GM12891 (cell line): ENCODE data around the gene MAP1B.
A peak's percentile ranks its signal among the peaks of the same experiment; 100 is the strongest.

Source experiments
- DNase-seq: peaks from one replicate; pipeline ENCODE4 v3.0.0; 2011; ENCODE audit warnings: low spot score; ENCODE audit not compliant: insufficient read length
- FAIRE-seq: peaks from 2 replicates; lab custom pipeline; 2011; peaks lifted over from hg19 to GRCh38; lab: Jason Lieb, UNC
- PAX5 ChIP-seq: IDR thresholded peaks from 2 replicates; pipeline ENCODE4 v1.6.1; 2011; ENCODE audit warnings: low read length, moderate library complexity, mild to moderate bottlenecking; ENCODE audit not compliant: insufficient read depth, severe bottlenecking
- POLR2A ChIP-seq: IDR thresholded peaks from 2 replicates; pipeline ENCODE4 v1.6.1; 2011; ENCODE audit warnings: low read depth, low read length, control low read depth
- POLR2AphosphoS5 ChIP-seq: IDR thresholded peaks from 2 replicates; pipeline ENCODE4 v1.6.1; 2011; ENCODE audit warnings: low read depth, low read length, control low read depth
- POU2F2 ChIP-seq: IDR thresholded peaks from 2 replicates; pipeline ENCODE4 v1.6.1; 2011; ENCODE audit warnings: low read depth, mild to moderate bottlenecking, control low read depth, low read length, moderate library complexity
- SPI1 ChIP-seq: IDR thresholded peaks from 2 replicates; pipeline ENCODE4 v1.6.1; 2011; ENCODE audit warnings: low read depth, low read length, control low read depth
- TAF1 ChIP-seq: IDR thresholded peaks from 2 replicates; pipeline ENCODE4 v1.6.1; 2011; ENCODE audit warnings: low read depth, low read length, control low read depth

The MAP1B gene

DNA sequence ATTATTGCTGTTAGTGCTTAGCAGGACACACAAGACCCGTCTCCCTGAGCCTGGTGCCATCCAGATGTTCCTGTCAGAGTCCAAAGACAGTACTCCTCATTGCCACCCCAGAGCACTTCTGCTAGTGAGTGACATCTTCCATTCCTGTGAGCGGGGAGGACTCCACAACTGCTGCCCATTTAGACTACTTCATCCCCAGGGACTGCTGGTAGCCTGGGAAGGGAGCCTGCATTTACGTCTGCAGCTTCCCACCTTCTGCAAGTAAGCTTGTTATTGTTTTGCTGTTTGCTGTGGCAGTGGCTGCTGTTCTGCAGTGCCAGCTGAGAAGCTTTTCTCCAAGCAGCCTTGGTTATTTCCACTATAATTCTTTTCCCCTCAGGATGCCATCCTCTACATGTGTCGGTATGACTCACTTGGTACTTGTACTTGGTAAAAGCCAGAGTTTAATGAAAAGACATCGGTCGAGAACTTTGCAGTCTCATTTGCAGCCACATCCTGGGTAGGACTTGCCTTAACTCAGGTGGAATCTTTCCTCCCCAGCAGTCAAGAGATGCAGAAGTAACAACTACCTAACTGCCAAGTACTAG, 10.6 kb upstream of the MAP1B start:
- no peak for FAIRE-seq
- TF ChIP-seq POU2F2, result no peak
- TF ChIP-seq PAX5, result no peak
- no peak for TF ChIP-seq POLR2A
- no peak for TF ChIP-seq SPI1
- no peak for TF ChIP-seq POLR2AphosphoS5
- TF ChIP-seq TAF1, result no peak

DNA sequence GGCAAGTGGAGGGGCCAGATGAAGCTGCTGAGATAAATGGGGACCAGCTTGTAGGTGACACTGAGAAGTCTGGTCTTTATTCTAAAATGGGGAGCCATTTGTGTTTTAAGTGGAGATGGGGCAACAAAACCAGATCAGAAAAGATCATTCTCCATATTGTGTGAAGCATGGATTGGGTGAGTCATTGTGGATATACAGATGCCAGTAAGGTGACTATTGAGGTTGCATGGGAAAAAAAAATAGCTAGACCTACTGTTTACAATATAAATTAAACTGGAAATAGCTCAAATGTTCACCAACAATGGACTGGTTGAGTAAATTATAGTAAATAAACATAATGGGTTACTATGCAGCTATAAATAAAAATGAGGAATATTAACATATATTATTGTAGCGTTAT, 5.4 kb upstream of the MAP1B start:
- FAIRE-seq (no peak), DNase-seq (no peak)
- TF ChIP-seq TAF1 (no peak), POLR2AphosphoS5 (no peak), POLR2A (no peak)

More for the DNA sequence above, 10.6 kb upstream of the MAP1B start:
- DNase-seq, result no peak

DNA sequence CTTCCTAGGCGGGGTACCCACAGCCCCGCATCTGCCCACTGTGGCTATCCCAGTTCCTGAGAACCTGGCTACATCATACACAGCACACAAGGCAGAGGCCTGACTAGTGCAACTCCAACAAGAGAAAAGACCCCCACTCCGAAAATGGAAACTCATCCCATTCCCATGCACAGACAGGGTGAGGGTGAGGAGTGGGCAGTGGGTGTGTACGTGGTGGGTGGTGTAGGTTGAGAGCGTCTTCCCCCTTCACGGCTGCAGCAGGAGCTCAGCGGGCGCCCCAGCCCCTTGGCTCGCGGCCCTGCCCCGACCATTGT, 501 bp upstream of the MAP1B start:
- no peak for DNase-seq
- no peak for FAIRE-seq

DNA sequence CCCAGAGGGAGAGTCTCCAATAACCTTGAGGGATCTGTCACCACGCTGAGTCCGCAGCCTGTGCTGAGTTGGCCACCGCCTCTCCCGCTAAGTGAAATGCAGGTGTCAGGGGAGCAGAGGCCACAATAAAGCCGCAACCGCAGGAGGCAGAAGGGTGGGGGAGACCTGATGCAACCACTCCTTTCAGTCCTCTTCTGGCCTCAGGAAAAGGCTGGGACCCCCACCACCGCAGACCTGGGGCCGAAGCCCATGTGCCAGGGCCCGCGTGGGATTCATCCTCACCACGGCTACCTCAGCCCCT, 576 bp downstream of the MAP1B start:
- no peak for TF ChIP-seq POU2F2
- TF ChIP-seq POLR2A, result no peak
- TF ChIP-seq SPI1, result no peak
- TF ChIP-seq POLR2AphosphoS5, result no peak
- no peak for TF ChIP-seq TAF1
- TF ChIP-seq PAX5, result no peak
- FAIRE-seq (peak; percentile 78), DNase-seq (peak; percentile 39)

More for the DNA sequence above, 501 bp upstream of the MAP1B start:
- no peak for TF ChIP-seq TAF1

DNA sequence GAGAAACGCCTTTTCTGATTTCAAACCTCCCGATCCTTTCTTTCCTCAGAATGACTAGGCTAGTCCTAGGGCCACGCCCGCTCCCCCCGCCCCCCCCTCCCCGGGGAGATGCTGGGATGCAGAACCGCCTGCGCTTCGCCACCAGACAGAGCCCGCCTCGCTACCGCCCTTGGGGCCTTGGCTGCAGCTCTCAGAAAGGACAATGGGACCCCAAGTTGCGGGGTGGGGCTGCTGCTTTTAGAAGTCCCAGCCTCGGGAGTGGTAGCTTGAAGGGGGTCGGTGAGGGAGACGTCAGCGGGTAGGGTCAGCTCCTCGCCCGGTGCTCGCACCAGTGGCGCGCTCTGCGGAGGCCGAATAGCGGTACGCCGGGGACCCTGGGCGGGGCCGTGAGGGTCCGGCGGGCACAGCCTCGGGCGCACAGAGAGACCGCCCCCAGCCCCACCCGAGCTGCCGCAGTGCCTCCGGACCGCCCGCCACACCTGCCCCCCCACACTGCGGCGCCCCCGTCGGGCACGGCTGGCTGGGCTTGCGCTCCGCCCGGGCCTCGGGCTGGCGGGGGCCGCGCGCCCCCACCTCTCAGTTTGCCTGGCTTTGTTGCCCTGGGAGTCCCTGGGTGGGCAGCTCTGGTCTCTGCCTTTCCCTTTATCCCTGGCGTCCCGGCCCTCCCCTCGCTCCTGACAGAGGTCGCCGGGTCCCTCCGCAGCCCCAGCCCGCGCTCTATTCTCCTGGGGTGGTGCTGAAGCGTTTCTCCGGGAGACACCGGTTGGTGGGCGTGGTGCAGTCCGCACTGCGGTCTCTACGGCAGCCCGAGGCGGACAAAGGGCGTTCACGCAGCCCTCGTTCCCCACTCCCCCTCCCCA, 1.2 kb downstream of the MAP1B start:
- DNase-seq (peak; percentile 44), FAIRE-seq (peak; percentile 78)
- TF ChIP-seq TAF1 (no peak), PAX5 (no peak), POU2F2 (no peak), POLR2A (no peak), SPI1 (no peak), POLR2AphosphoS5 (no peak)

DNA sequence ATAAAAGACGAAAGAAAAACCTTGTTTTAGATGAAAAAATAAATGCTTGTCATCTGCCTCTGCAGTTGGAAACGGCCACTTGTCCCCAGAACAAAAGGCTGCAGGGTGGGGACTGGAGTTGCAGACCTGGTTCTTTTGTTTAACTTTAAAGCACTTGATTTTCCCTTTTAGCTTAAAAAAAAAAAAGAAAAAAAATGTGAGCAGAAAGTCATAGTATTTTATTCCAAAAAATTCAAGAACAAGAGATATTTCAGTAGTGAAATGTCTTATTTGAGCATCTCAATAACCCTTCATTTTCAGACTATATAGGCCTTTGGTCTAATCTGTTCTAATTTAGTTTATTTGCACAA, 1.8 kb downstream of the MAP1B start:
- FAIRE-seq (no peak), DNase-seq (no peak)
- TF ChIP-seq TAF1 (no peak), SPI1 (no peak)

DNA sequence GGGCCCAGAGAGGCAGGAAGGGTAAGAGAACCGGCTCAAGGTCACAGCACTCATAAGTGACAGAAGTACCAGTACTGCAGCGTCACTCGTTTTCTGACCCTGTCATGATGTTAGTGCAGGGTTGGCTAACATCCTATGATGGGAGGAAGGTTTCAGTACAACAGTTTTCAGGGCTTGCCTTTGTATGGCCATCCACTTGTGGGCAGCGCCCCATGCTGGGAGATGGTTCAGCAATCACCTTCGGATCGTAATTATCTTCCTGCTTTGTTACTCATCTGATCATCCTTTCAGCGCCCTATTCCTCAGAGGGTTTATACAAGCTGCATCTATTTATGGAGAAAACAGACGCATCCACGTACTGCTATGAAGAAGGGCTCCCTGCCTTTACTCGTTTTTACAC, 2.4 kb downstream of the MAP1B start:
- TF ChIP-seq POLR2A, result no peak
- no peak for TF ChIP-seq TAF1
- TF ChIP-seq POLR2AphosphoS5, result no peak
- no peak for TF ChIP-seq POU2F2
- TF ChIP-seq PAX5, result no peak
- TF ChIP-seq SPI1, result no peak
- FAIRE-seq, result no peak
- no peak for DNase-seq

DNA sequence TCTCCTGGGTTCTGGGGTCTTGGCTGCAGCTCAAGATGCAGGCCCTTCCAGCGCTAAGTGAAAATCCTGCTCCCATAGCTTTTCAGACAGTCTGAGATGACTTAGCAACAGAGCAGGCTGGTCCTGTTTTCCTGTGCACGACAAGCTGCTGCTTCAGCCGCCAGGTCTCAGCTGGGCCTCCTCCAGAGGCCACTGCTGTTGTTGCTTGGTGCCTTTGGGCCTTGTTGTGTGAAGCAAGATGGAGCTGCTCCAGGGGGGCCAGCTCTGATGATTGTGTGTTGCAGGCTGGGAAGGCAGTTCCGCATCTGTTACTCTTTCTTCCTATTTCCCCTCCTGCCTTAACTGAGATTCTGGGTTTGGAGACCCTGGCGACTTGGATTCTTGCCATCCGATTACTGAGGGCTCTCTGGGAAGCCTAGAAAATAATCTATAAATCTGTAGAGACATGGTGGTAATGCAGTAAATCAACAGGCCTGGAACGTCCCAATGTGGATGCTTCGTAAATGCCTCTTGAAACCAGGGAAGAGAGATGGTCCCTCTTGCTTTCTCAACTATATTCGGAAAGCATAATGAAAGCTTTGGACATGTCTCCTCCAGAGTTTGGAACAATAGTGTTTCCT, 3.2 kb downstream of the MAP1B start:
- DNase-seq (no peak), FAIRE-seq (no peak)
- TF ChIP-seq POLR2A, result no peak
- no peak for TF ChIP-seq PAX5
- TF ChIP-seq POU2F2, result no peak
- no peak for TF ChIP-seq SPI1
- no peak for TF ChIP-seq POLR2AphosphoS5
- TF ChIP-seq TAF1, result no peak

DNA sequence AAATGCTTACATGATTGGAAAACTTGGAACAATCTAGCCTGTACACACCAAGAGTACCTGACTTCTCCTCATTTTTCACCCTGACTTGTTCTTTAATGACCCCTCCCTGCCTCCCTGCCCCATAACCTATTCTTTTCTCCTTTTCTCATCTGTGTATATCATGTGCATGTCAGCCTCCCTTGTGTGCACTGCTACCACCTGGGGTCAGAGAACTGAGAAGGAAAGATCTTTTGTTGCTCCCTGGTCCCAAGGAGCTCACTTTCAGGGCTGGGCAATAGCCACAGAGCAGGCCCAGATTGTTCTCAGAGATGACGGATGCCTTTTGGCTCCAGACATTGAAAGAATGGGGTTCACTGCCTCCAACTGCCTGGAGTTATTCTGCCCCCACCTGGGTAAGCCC, 5.1 kb downstream of the MAP1B start:
- TF ChIP-seq TAF1 (no peak), POU2F2 (no peak), PAX5 (no peak), SPI1 (no peak), POLR2AphosphoS5 (no peak), POLR2A (no peak)
- DNase-seq (no peak), FAIRE-seq (no peak)

DNA sequence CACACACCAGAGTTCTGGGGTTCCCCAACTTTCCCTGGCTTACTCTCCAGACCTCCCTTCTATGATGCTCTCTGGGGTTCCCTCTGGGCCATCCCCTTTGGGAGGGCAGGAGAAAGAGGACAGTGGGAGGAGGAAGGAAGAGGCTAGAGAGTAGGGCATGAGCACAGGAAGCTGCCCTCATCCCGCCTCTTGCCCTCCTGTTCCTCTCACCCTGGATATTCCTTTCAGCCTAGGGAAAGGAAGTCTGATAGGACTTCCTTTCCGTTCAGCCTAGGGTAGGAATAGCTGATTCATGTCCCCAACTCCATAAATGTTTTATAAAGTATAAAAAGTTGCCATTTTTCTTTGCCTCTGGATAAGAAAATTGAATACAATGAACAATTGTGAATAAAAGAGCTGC, 7.4 kb downstream of the MAP1B start:
- DNase-seq (no peak), FAIRE-seq (no peak)
- TF ChIP-seq POLR2AphosphoS5 (no peak), PAX5 (no peak), POU2F2 (no peak), SPI1 (no peak), TAF1 (no peak), POLR2A (no peak)

DNA sequence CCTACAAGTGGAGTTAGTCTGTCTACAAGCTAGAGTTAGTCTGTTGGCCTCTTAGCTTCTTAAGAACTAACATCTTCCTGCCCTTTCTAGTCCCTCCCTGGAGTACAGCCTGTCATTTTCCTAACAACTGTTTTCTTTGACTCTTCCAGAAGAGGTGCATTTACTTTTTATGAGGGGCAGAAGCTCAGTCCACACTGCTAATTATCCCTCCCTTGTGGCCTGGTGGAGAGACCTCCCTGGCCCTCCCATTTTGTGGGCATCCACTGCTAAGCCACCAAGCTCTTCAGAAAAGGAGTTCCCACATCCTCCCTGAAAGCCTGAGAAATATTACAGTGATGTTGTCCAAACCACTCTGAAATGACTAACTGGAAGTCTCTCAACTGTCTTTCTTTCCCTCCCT, 8.0 kb downstream of the MAP1B start:
- TF ChIP-seq POLR2AphosphoS5 (no peak), TAF1 (no peak), SPI1 (no peak), POU2F2 (no peak)
- no peak for DNase-seq
- FAIRE-seq, result no peak
